ENCODE results near the gene NIPAL3.
"Not testable (repeated sequence)": the region's sequence is repeated elsewhere in the genome, so short reads cannot be mapped to it uniquely, and the experiment has no call there.

Gene NIPAL3

DNA sequence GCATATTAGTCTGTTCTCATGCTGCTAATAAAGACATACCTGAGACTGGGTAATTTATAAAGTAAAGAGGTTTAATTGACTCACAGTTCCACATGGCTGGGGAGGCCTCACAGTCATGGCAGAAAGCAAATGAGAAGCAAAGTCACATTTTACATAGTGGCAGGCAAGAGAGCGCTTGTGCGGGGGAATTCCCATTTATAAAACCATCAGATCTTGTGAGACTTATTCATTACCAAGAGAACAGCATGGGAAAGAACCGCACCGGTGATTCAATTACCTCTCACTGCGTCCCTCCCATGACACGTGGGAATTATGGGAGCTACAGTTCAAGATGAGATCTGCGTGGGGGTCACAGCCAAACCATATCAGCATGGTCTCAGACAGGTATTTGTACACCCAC, 72.6 kb downstream of the NIPAL3 start:
- peak in 1 of 2 donors; percentile 79 for DNase-seq (ENCODE audit: low read depth in 1 of 2, low spot score in 1 of 2)

GRCh38 chr1:24489674-24490073, 74.1 kb downstream of the NIPAL3 start:
- no peak for DNase-seq (ENCODE audit: low read depth in 1 of 2, low spot score in 1 of 2)

- DNase-seq (ENCODE audit: low read depth in 1 of 2, low spot score in 1 of 2), result no peak
Observed at GRCh38 chr1:24490101-24490781, 74.6 kb downstream of the NIPAL3 start.

DNA sequence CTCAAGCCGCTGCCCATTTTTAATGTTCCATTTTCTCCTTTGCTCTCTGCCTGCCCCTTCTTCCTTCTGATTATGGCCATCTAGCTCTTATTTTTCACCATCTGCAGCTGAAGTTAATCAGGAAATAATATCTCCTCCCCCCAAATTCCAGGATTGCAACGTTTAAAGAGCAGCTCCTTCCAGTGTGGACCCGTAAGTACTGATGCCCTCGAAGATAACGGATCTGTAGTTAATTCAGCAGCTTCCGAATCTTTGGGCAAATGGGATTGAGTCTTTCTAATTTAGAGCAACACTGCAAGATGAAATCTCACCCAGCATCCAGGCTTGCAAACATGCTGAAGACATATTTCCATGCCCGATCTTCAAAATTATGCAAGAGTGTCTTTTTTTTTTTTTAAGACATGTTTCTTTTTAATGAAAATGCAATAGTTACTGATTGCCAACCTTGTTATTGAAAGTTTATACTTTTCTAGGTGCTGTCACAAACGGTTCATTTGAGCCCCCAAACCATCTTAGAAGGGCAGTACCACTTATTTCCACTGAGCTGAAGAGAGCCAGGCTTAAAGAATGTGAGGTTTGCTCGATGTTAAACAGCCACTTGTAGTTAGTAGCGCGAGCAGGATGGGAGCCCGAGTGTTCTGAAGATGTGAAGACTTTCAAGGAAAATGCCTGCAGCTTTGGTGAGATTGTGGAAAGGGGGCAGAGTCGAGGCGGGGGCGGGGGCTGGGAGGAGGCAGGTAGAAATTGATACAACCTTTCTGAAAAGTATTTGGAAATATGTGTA, 76.2 kb downstream of the NIPAL3 start:
- no peak for DNase-seq (ENCODE audit: low read depth in 1 of 2, low spot score in 1 of 2)

- DNase-seq (ENCODE audit: low read depth in 1 of 2, low spot score in 1 of 2), result not testable (repeated sequence)
Observed at GRCh38 chr1:24492935-24493334, 77.3 kb downstream of the NIPAL3 start.

DNA sequence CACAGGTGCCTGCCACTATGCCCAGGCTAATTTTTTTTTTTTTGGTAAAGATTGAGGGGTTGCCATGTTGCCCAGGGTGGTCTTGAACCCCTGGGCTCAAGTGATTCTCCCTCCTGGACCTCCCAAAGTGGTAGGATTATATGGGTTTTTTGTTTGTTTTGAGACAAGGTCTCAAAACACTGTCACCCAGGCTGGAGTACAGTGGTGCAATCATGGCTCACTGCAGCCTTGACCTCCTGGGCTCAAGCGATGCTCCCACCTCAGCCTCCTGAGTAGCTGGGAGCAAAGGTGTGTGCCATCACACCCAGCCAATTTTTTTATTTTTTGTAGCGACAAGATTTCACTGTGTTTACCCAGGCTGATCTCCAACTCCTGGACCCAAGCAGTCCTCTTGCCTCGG, 78.2 kb downstream of the NIPAL3 start:
- no peak for DNase-seq (ENCODE audit: low read depth in 1 of 2, low spot score in 1 of 2)

DNA sequence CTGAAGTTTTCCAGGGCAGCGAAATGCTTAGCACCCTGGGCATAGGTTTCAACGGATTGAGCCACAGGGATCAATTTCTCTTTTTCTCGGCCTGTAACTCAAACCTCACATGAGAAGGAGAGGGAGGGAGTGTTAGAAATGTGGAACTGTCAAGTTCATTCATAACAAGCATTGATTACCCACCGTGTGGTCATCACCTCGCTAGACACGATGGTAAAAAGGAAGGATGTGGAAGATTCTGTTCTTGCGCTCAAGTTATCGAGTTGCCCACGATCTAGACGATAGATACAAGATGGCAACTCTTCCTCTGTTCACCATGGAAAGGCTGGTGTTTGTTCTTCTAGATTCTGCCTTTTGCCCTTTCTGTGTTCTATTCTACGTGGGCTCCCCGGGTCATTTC, 83.0 kb downstream of the NIPAL3 start:
- no peak for DNase-seq (ENCODE audit: low read depth in 1 of 2, low spot score in 1 of 2)

DNA sequence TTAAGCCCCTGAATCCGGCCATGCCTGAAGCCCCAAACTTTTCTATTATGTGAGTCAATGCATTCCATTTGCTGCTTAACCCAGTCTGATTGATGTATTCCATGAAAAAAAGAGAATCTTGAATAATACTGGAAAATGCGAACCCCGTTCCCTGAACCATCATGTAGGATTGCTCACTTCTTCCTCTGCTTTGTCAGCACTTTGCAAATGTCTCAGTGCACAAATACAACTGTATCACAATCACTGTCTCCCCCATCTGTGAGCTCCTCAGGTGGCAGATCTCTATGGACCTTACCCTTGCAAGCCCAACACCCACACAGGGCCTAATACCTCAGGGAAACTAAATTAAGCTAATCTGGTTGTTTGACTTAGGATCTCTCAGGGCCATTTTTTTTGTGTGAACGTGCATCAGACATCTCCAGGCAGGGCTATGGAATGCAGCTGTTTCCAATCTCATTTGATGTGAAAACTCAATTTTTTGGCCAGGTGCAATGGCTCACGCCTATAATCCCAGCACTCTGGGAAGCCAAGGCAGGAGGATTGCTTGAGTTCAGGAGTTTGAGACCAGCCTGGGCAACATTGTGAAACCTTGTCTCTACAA, 84.9 kb downstream of the NIPAL3 start:
- DNase-seq (ENCODE audit: low read depth in 1 of 2, low spot score in 1 of 2), result no peak

GRCh38 chr1:24501371-24502064, 85.9 kb downstream of the NIPAL3 start:
- DNase-seq (ENCODE audit: low read depth in 1 of 2, low spot score in 1 of 2), result no peak

GRCh38 chr1:24502065-24502708, 86.6 kb downstream of the NIPAL3 start:
- DNase-seq (ENCODE audit: low read depth in 1 of 2, low spot score in 1 of 2), result peak; percentile 53 to 69

- peak; percentile 80 to 81 for DNase-seq (ENCODE audit: low read depth in 1 of 2, low spot score in 1 of 2)
Observed at GRCh38 chr1:24502709-24503058, 87.1 kb downstream of the NIPAL3 start, which contains the start of gene RCAN3. TSS of gene RCAN3 (plus strand) at chr1:24502836. CDS start at chr1:24514373, 11,537 bp downstream.

- no peak for DNase-seq (ENCODE audit: low read depth in 1 of 2, low spot score in 1 of 2)
Observed at GRCh38 chr1:24503059-24503751, 87.6 kb downstream of the NIPAL3 start.

- no peak for DNase-seq (ENCODE audit: low read depth in 1 of 2, low spot score in 1 of 2)
Observed at GRCh38 chr1:24503870-24504523, 88.4 kb downstream of the NIPAL3 start.

- DNase-seq (ENCODE audit: low read depth in 1 of 2, low spot score in 1 of 2), result no peak
Observed at GRCh38 chr1:24504560-24504959, 89.0 kb downstream of the NIPAL3 start.

GRCh38 chr1:24505816-24506215, 90.2 kb downstream of the NIPAL3 start:
- DNase-seq (ENCODE audit: low read depth in 1 of 2, low spot score in 1 of 2), result no peak

- DNase-seq (ENCODE audit: low read depth in 1 of 2, low spot score in 1 of 2), result no peak
Observed at GRCh38 chr1:24506691-24507381, 91.2 kb downstream of the NIPAL3 start.

DNA sequence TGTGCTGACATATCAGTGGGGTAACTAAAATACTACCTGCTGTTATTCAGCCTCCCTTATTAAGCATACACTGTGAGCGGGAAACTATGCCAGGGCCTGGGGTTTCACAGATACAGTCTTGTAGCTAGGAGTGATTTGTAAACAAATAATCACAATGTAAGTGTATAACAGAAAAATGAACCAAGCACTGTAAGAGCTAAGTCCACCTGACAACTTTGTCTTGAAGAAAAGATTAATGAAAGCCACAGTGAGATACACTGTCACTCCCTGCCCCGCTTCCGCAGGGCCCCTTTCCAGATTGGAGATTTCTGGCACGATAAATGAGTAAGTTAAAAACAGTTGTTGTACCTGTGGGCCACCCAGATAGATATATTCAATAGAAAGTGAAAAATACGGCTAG, 91.8 kb downstream of the NIPAL3 start:
- DNase-seq (ENCODE audit: low read depth in 1 of 2, low spot score in 1 of 2), result no peak

DNA sequence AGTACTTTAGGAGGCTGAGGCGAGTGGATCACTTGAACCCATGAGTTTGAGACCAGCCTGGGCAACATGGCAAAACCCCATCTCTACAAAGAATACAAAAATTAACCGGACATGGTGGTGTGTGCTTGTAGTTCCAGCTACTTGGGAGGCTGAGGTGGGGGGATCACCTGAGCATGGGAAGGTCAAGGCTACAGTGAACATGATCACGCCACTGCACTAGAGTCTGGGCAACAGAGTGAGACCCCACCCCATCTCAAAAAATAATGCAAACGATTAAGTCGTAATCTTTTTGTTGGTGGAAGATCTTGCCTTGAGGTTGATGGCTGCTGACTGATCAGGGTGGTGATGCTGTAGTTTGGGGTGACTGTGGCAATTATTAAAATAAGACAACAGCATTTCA, 93.3 kb downstream of the NIPAL3 start:
- DNase-seq (ENCODE audit: low read depth in 1 of 2, low spot score in 1 of 2), result no peak

GRCh38 chr1:24513706-24514105, 98.1 kb downstream of the NIPAL3 start:
- DNase-seq (ENCODE audit: low read depth in 1 of 2, low spot score in 1 of 2), result no peak

Data from activated CD4-positive, alpha-beta T cell treated with anti-CD3 and anti-CD28 coated beads, Interleukin-2, amount 50 U/mL, for 24 hours (primary cell).